Measurements from ENCODE around the gene ZNF277. TPM values are rescaled to one million over a fixed set of nuclear protein-coding genes. Genes with fewer than 3 reads are reported as not detected.

Gene ZNF277
- total and polyA plus RNA-seq, 2 donors (not counting 3 experiments of a cell fraction or from before 2014, with no cell fraction given) = 7.8 to 22.6 TPM

DNA sequence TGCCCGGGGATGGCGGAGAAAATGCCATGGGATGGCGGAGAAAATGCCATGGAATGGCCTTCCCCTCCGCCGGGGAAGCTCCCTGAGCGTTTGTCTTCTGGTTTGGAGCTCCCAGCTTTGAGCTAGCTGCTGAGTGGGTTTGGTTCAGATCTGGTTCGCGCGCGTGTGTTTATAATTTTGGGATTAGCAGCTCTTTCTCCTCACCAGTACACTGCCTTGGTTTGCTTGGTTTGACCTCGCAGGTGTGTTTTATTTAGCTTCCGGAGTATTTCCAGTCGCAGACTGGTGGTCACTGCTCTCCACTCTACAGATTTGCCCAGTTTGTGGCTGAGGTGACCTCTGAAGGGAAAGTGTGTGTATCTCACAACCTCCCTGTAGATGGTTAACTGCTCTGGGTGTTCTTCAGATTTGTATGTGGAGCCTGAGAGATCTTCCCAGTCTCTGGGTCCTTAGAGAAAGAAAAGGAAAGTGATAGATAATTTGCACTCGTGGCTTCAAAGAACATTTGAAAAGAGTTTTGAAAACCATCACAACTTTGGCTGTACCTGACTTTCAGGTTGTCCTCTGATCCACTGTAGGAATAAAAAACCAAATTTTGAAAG is 597 bp downstream of the ZNF277 start:
- H3K27me3 ChIP-seq (ENCODE audit: control insufficient read depth in 2 of 2, insufficient read depth in 2 of 2, low read length in 2 of 2) = no peaks in the 10 kb centered on the region
- H3K9ac ChIP-seq (replicated peaks; ENCODE audit: extremely low read depth, insufficient read depth, low read length) = peak overlapping the region; percentile 67
- CTCF ChIA-PET = interaction anchor here (0.7 to 1.3 kb wide), 5 partner anchors 11 to 203 kb away, joined by 3 to 4 read pairs (median 3); no protein-coding TSS in a partner anchor
- peak overlapping the region; percentile 82 to 90 (median 82) for H3K4me3 ChIP-seq (replicated peaks in 1 of 3; ENCODE audit: insufficient read depth in 1 of 3, low read depth in 1 of 3, low read length in 3 of 3)
- dilution Hi-C loops (cut with MboI; ENCODE audit: extremely low pct_ligation_motif_present, low sequenced_read_pairs) (no loop called here), intact Hi-C loops (cut with micrococcal nuclease) (loop anchor here (1.0 to 10.0 kb wide), 10 partner anchors 45 to 372 kb away; partner anchors contain the start of gene IFRD1)
- POLR2A ChIA-PET = interaction anchor here (3.0 to 3.4 kb wide), 2 partner anchors 15 to 46 kb away, joined by 14 read pairs; no protein-coding TSS in a partner anchor
- H2AFZ ChIP-seq (ENCODE audit: low read depth, low read length) = peak overlapping the region; percentile 81
- DNase-seq (ENCODE audit: low read depth, low spot score) (peak; percentile 35), FAIRE-seq (peak; percentile 21)
- peak overlapping the region; percentile 96 for H3K4me2 ChIP-seq (ENCODE audit: insufficient read depth, low read length)
- TSS peak; percentile 0 for BruUV-seq (replicated peaks)
- H3K27ac ChIP-seq (ENCODE audit: insufficient read depth, low read depth, low read length) = peak overlapping the region; percentile 41
- TF ChIP-seq, protein P1, sequence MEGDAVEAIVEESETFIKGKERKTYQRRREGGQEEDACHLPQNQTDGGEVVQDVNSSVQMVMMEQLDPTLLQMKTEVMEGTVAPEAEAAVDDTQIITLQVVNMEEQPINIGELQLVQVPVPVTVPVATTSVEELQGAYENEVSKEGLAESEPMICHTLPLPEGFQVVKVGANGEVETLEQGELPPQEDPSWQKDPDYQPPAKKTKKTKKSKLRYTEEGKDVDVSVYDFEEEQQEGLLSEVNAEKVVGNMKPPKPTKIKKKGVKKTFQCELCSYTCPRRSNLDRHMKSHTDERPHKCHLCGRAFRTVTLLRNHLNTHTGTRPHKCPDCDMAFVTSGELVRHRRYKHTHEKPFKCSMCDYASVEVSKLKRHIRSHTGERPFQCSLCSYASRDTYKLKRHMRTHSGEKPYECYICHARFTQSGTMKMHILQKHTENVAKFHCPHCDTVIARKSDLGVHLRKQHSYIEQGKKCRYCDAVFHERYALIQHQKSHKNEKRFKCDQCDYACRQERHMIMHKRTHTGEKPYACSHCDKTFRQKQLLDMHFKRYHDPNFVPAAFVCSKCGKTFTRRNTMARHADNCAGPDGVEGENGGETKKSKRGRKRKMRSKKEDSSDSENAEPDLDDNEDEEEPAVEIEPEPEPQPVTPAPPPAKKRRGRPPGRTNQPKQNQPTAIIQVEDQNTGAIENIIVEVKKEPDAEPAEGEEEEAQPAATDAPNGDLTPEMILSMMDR (IDR thresholded peaks at IDR 0.05; ENCODE audit: extremely low read depth in 1 of 2, insufficient read depth in 1 of 2, low read depth in 1 of 2, low read length in 2 of 2) = no peak
- no peak for TF ChIP-seq POLR2AphosphoS5 (IDR thresholded peaks at IDR 0.05; ENCODE audit: insufficient read depth, low read depth, low read length)
- TF ChIP-seq EZH2 (IDR thresholded peaks at IDR 0.05; ENCODE audit: borderline replicate concordance, low read depth, low read length, severe bottlenecking) = no peak
- no peak for TF ChIP-seq GATA2 (IDR thresholded peaks at IDR 0.05; ENCODE audit: insufficient read depth, insufficient read length, low read depth, low read length)
- TF ChIP-seq POLR2A (IDR thresholded peaks at IDR 0.05; ENCODE audit: low read depth, low read length) = no peak
- no peak for TF ChIP-seq JUN (IDR thresholded peaks at IDR 0.05; ENCODE audit: borderline replicate concordance, insufficient read depth, insufficient read length, low read depth)
- TF ChIP-seq, protein P2, sequence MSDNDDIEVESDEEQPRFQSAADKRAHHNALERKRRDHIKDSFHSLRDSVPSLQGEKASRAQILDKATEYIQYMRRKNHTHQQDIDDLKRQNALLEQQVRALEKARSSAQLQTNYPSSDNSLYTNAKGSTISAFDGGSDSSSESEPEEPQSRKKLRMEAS (IDR thresholded peaks at IDR 0.05; ENCODE audit: insufficient read depth, insufficient read length) = no peak
- TF ChIP-seq MYC (IDR thresholded peaks at IDR 0.05; ENCODE audit: low read depth, low read length) = no peak
- TF ChIP-seq FOS (IDR thresholded peaks at IDR 0.05; ENCODE audit: borderline replicate concordance, insufficient read depth, low read length) = no peak
- peaks cover 74% of the 10 kb centered on the region for H3K79me2 ChIP-seq (ENCODE audit: control insufficient read depth, insufficient read depth, low read length)
- no peaks in the 10 kb centered on the region for H3K36me3 ChIP-seq (ENCODE audit: control insufficient read depth in 2 of 2, extremely low read depth in 1 of 2, insufficient read depth in 2 of 2, low read length in 2 of 2)
- H4K20me1 ChIP-seq (replicated peaks; ENCODE audit: control insufficient read depth, extremely low read depth, insufficient read depth, low read length) = peaks cover 2% of the 10 kb centered on the region
- no peaks in the 10 kb centered on the region for H3K9me1 ChIP-seq (replicated peaks; ENCODE audit: control insufficient read depth, extremely low read depth, insufficient read depth, low read length)
- H3K4me1 ChIP-seq (ENCODE audit: control insufficient read depth, extremely low read depth, insufficient read depth, low read length) = peaks cover 20% of the 10 kb centered on the region
- no peaks in the 10 kb centered on the region for H3K9me3 ChIP-seq (replicated peaks; ENCODE audit: control insufficient read depth, insufficient read depth, low read length)

Data from endothelial cell of umbilical vein (primary cell).